Measurements from ENCODE around the gene INPP5A. TPM values are rescaled to one million over a fixed set of nuclear protein-coding genes. Genes with fewer than 3 reads are reported as not detected.
"Not testable (repeated sequence)": the region's sequence is repeated elsewhere in the genome, so short reads cannot be mapped to it uniquely, and the experiment has no call there.

Gene INPP5A
- polyA plus RNA-seq, 4 donors, result 21.1 to 25.0 (median 22.8) TPM

- Histone ChIP-seq H3K27me3 (ENCODE audit: control insufficient read depth in 3 of 3, insufficient read depth in 3 of 3, low read length in 3 of 3) (no peaks in the 10 kb centered on the region), H3K36me3 (ENCODE audit: control insufficient read depth in 3 of 3, insufficient read depth in 2 of 3, low read depth in 1 of 3, low read length in 3 of 3) (peaks cover 0 to 43% (median 10%) of the 10 kb centered on the region in 3 donors), H3K4me3 (ENCODE audit: low read depth in 1 of 3, low read length in 3 of 3) (no peak overlapping the region), H3K4me1 (ENCODE audit: control insufficient read depth in 3 of 3, insufficient read depth in 2 of 3, low read depth in 1 of 3, low read length in 2 of 3) (no peaks in the 10 kb centered on the region), H3K9me3 (ENCODE audit: control insufficient read depth in 2 of 2, insufficient read depth in 1 of 2, low read depth in 1 of 2, low read length in 1 of 2) (peaks cover 1 to 27% of the 10 kb centered on the region in 2 donors), H3K27ac (ENCODE audit: low read depth in 1 of 3, low read length in 2 of 3) (no peak overlapping the region)
- WGBS, 3 donors, result 95 to 96% (median 96%) methylated on average over 29 of the region's 29 CpGs
- FAIRE-seq (no peak), DNase-seq (no peak)
These were observed 166.6 kb downstream of the INPP5A start for GRCh38 chr10:132704008-132704814.

GRCh38 chr10:132704815-132705064 lies 167.2 kb downstream of the INPP5A start:
- not testable (repeated sequence) for FAIRE-seq; H3K27ac ChIP-seq (ENCODE audit: low read depth in 1 of 3, low read length in 2 of 3); DNase-seq; H3K27me3 ChIP-seq (ENCODE audit: control insufficient read depth in 3 of 3, insufficient read depth in 3 of 3, low read length in 3 of 3); H3K4me3 ChIP-seq (ENCODE audit: low read depth in 1 of 3, low read length in 3 of 3); H3K4me1 ChIP-seq (ENCODE audit: control insufficient read depth in 3 of 3, insufficient read depth in 2 of 3, low read depth in 1 of 3, low read length in 2 of 3)
- 93 to 94% (median 93%) methylated on average over 6 to 9 of the region's 9 CpGs for WGBS, 3 donors
- peaks cover 1 to 27% of the 10 kb centered on the region in 2 donors for H3K9me3 ChIP-seq (ENCODE audit: control insufficient read depth in 2 of 2, insufficient read depth in 1 of 2, low read depth in 1 of 2, low read length in 1 of 2)
- H3K36me3 ChIP-seq (ENCODE audit: control insufficient read depth in 3 of 3, insufficient read depth in 2 of 3, low read depth in 1 of 3, low read length in 3 of 3), result peaks cover 0 to 43% (median 10%) of the 10 kb centered on the region in 3 donors

- no peak for FAIRE-seq
- DNase-seq, result no peak
- Histone ChIP-seq H3K9me3 (ENCODE audit: control insufficient read depth in 2 of 2, insufficient read depth in 1 of 2, low read depth in 1 of 2, low read length in 1 of 2) (peaks cover 1 to 27% of the 10 kb centered on the region in 2 donors), H3K27me3 (ENCODE audit: control insufficient read depth in 3 of 3, insufficient read depth in 3 of 3, low read length in 3 of 3) (no peaks in the 10 kb centered on the region), H3K36me3 (ENCODE audit: control insufficient read depth in 3 of 3, insufficient read depth in 2 of 3, low read depth in 1 of 3, low read length in 3 of 3) (peaks cover 0 to 46% (median 10%) of the 10 kb centered on the region in 3 donors), H3K4me1 (ENCODE audit: control insufficient read depth in 3 of 3, insufficient read depth in 2 of 3, low read depth in 1 of 3, low read length in 2 of 3) (no peaks in the 10 kb centered on the region), H3K27ac (ENCODE audit: low read depth in 1 of 3, low read length in 2 of 3) (no peak overlapping the region), H3K4me3 (ENCODE audit: low read depth in 1 of 3, low read length in 3 of 3) (no peak overlapping the region)
- 95% methylated on average over 15 of the region's 15 CpGs for WGBS, 3 donors
These were observed 167.6 kb downstream of the INPP5A start for GRCh38 chr10:132705173-132705572.

- FAIRE-seq, result peak; percentile 23
- WGBS, 3 donors, result 95 to 97% (median 95%) methylated on average over 1 of the region's 1 CpG
These were observed 168.4 kb downstream of the INPP5A start for GRCh38 chr10:132705943-132706342.

GRCh38 chr10:132706701-132707100 lies 169.1 kb downstream of the INPP5A start:
- Histone ChIP-seq H3K4me1 (ENCODE audit: control insufficient read depth in 3 of 3, insufficient read depth in 2 of 3, low read depth in 1 of 3, low read length in 2 of 3) (no peaks in the 10 kb centered on the region), H3K27me3 (ENCODE audit: control insufficient read depth in 3 of 3, insufficient read depth in 3 of 3, low read length in 3 of 3) (no peaks in the 10 kb centered on the region), H3K36me3 (ENCODE audit: control insufficient read depth in 3 of 3, insufficient read depth in 2 of 3, low read depth in 1 of 3, low read length in 3 of 3) (peaks cover 0 to 53% (median 10%) of the 10 kb centered on the region in 3 donors), H3K27ac (ENCODE audit: low read depth in 1 of 3, low read length in 2 of 3) (no peak overlapping the region), H3K9me3 (ENCODE audit: control insufficient read depth in 2 of 2, insufficient read depth in 1 of 2, low read depth in 1 of 2, low read length in 1 of 2) (peaks cover 1 to 27% of the 10 kb centered on the region in 2 donors), H3K4me3 (ENCODE audit: low read depth in 1 of 3, low read length in 3 of 3) (no peak overlapping the region)
- WGBS, 3 donors, result 87 to 96% (median 92%) methylated on average over 11 of the region's 11 CpGs
- FAIRE-seq, result no peak
- no peak for DNase-seq

More at GRCh38 chr10:132705943-132706342, 168.4 kb downstream of the INPP5A start:
- Histone ChIP-seq H3K27me3 (ENCODE audit: control insufficient read depth in 3 of 3, insufficient read depth in 3 of 3, low read length in 3 of 3) (no peaks in the 10 kb centered on the region), H3K4me3 (ENCODE audit: low read depth in 1 of 3, low read length in 3 of 3) (no peak overlapping the region), H3K4me1 (ENCODE audit: control insufficient read depth in 3 of 3, insufficient read depth in 2 of 3, low read depth in 1 of 3, low read length in 2 of 3) (no peaks in the 10 kb centered on the region), H3K36me3 (ENCODE audit: control insufficient read depth in 3 of 3, insufficient read depth in 2 of 3, low read depth in 1 of 3, low read length in 3 of 3) (peaks cover 0 to 53% (median 10%) of the 10 kb centered on the region in 3 donors), H3K27ac (ENCODE audit: low read depth in 1 of 3, low read length in 2 of 3) (no peak overlapping the region), H3K9me3 (ENCODE audit: control insufficient read depth in 2 of 2, insufficient read depth in 1 of 2, low read depth in 1 of 2, low read length in 1 of 2) (peaks cover 1 to 27% of the 10 kb centered on the region in 2 donors)
- DNase-seq, result no peak

- DNase-seq (peak; percentile 25 to 83), FAIRE-seq (no peak)
- H3K27me3 ChIP-seq (ENCODE audit: control insufficient read depth in 3 of 3, insufficient read depth in 3 of 3, low read length in 3 of 3), result no peaks in the 10 kb centered on the region
- H3K4me3 ChIP-seq (ENCODE audit: low read depth in 1 of 3, low read length in 3 of 3), result no peak overlapping the region
- H3K36me3 ChIP-seq (ENCODE audit: control insufficient read depth in 3 of 3, insufficient read depth in 2 of 3, low read depth in 1 of 3, low read length in 3 of 3), result peaks cover 0 to 53% (median 10%) of the 10 kb centered on the region in 3 donors
- no peak overlapping the region for H3K27ac ChIP-seq (ENCODE audit: low read depth in 1 of 3, low read length in 2 of 3)
- H3K9me3 ChIP-seq (ENCODE audit: control insufficient read depth in 2 of 2, insufficient read depth in 1 of 2, low read depth in 1 of 2, low read length in 1 of 2), result peaks cover 1 to 27% of the 10 kb centered on the region in 2 donors
- H3K4me1 ChIP-seq (ENCODE audit: control insufficient read depth in 3 of 3, insufficient read depth in 2 of 3, low read depth in 1 of 3, low read length in 2 of 3), result no peaks in the 10 kb centered on the region
- WGBS, 3 donors, result 41 to 87% (median 56%) methylated on average over 14 of the region's 14 CpGs
These were observed 169.7 kb downstream of the INPP5A start for GRCh38 chr10:132707121-132707775.

GRCh38 chr10:132707776-132708171 lies 170.2 kb downstream of the INPP5A start:
- no peak for FAIRE-seq
- 91 to 96% (median 96%) methylated on average over 12 to 15 of the region's 15 CpGs for WGBS, 3 donors
- H3K36me3 ChIP-seq (ENCODE audit: control insufficient read depth in 3 of 3, insufficient read depth in 2 of 3, low read depth in 1 of 3, low read length in 3 of 3), result peaks cover 0 to 50% (median 10%) of the 10 kb centered on the region in 3 donors
- no peak overlapping the region for H3K27ac ChIP-seq (ENCODE audit: low read depth in 1 of 3, low read length in 2 of 3)
- peaks cover 1 to 27% of the 10 kb centered on the region in 2 donors for H3K9me3 ChIP-seq (ENCODE audit: control insufficient read depth in 2 of 2, insufficient read depth in 1 of 2, low read depth in 1 of 2, low read length in 1 of 2)
- no peak overlapping the region for H3K4me3 ChIP-seq (ENCODE audit: low read depth in 1 of 3, low read length in 3 of 3)
- H3K27me3 ChIP-seq (ENCODE audit: control insufficient read depth in 3 of 3, insufficient read depth in 3 of 3, low read length in 3 of 3), result no peaks in the 10 kb centered on the region
- no peak for DNase-seq
- H3K4me1 ChIP-seq (ENCODE audit: control insufficient read depth in 3 of 3, insufficient read depth in 2 of 3, low read depth in 1 of 3, low read length in 2 of 3), result no peaks in the 10 kb centered on the region

- FAIRE-seq, result no peak
- no peaks in the 10 kb centered on the region for H3K4me1 ChIP-seq (ENCODE audit: control insufficient read depth in 3 of 3, insufficient read depth in 2 of 3, low read depth in 1 of 3, low read length in 2 of 3)
- peaks cover 0 to 51% (median 10%) of the 10 kb centered on the region in 3 donors for H3K36me3 ChIP-seq (ENCODE audit: control insufficient read depth in 3 of 3, insufficient read depth in 2 of 3, low read depth in 1 of 3, low read length in 3 of 3)
- DNase-seq, result no peak
- H3K9me3 ChIP-seq (ENCODE audit: control insufficient read depth in 2 of 2, insufficient read depth in 1 of 2, low read depth in 1 of 2, low read length in 1 of 2), result peaks cover 1 to 27% of the 10 kb centered on the region in 2 donors
- H3K27ac ChIP-seq (ENCODE audit: low read depth in 1 of 3, low read length in 2 of 3), result no peak overlapping the region
- WGBS, 3 donors, result 91 to 99% (median 97%) methylated on average over 15 of the region's 15 CpGs
- no peak overlapping the region for H3K4me3 ChIP-seq (ENCODE audit: low read depth in 1 of 3, low read length in 3 of 3)
- no peaks in the 10 kb centered on the region for H3K27me3 ChIP-seq (ENCODE audit: control insufficient read depth in 3 of 3, insufficient read depth in 3 of 3, low read length in 3 of 3)
These were observed 170.9 kb downstream of the INPP5A start for GRCh38 chr10:132708441-132708840.
